OCI-LY3 (cell line): ENCODE measurements around the gene BLTP3B.

Experiments used
- H2AFZ ChIP-seq: fragments of 200-600, 300-600 bp; shearing (Covaris generic); 2 replicates; pipeline ENCODE4 v1.6.0; 2014; ENCODE audit warnings: antibody characterized with exemption, low read depth, low read length
- H3K27ac ChIP-seq: fragments of 200-600, 300-600 bp; sonication (generic); 2 replicates; pipeline ENCODE4 v1.5.1; 2014; ENCODE audit warnings: mild to moderate bottlenecking, low read length, moderate library complexity, mixed read lengths
- H3K27me3 ChIP-seq: fragments of 200-600, 300-600 bp; sonication (generic); 2 replicates; pipeline ENCODE4 v1.6.1; 2014; ENCODE audit warnings: low read depth, low read length, mixed read lengths
- H3K36me3 ChIP-seq: fragments of 200-600, 300-600 bp; sonication (generic); replicated peaks from 2 replicates; pipeline ENCODE3; 2014; ENCODE audit warnings: low read depth, low read length, mixed read lengths
- H3K4me1 ChIP-seq: fragments of 300-600, 200-600 bp; sonication (generic); 2 replicates; pipeline ENCODE4 v1.6.1; 2014; ENCODE audit warnings: low read length, mixed read lengths
- H3K4me2 ChIP-seq: fragments of 200-600, 300-600 bp; sonication (generic); 2 replicates; pipeline ENCODE4 v1.6.1; 2014; ENCODE audit warnings: low read length, mixed read lengths
- H3K4me3 ChIP-seq: fragments of 300-600, 200-600 bp; sonication (generic); 2 replicates; pipeline ENCODE4 v1.5.1; 2014; ENCODE audit warnings: antibody characterized with exemption, mild to moderate bottlenecking, low read length, moderate library complexity
- H3K79me2 ChIP-seq: fragments of 300-600, 200-600 bp; shearing (Covaris generic); 2 replicates; pipeline ENCODE4 v1.6.1; 2014; ENCODE audit warnings: mild to moderate bottlenecking, low read length, mixed read lengths
- H3K9ac ChIP-seq: fragments of 300-600, 200-600 bp; shearing (Covaris generic); 2 replicates; pipeline ENCODE4 v1.6.0; 2014; ENCODE audit warnings: mild to moderate bottlenecking, low read length, moderate library complexity
- H3K9me3 ChIP-seq: fragments of 200-600, 300-600 bp; shearing (Covaris generic); 2 replicates; pipeline ENCODE4 v1.6.1; 2014; ENCODE audit warnings: low read length, mixed read lengths; ENCODE audit not compliant: insufficient read depth
- H4K20me1 ChIP-seq: fragments of 200-600, 300-600 bp; sonication (generic); 2 replicates; pipeline ENCODE4 v1.6.1; 2016; ENCODE audit warnings: low read length, mixed read lengths; ENCODE audit not compliant: insufficient read depth
- CTCF ChIP-seq: fragments of 200-600, 300-600 bp; sonication (generic); IDR thresholded peaks from 2 replicates; pipeline ENCODE4 v1.5.1; 2014; ENCODE audit warnings: antibody characterized with exemption, low read length, low read depth
- EZH2phosphoT487 ChIP-seq: fragments of 200-600 bp; shearing (Covaris generic); IDR thresholded peaks from 2 replicates; pipeline ENCODE4 v1.6.1; 2018; ENCODE audit warnings: antibody characterized with exemption, mixed run types, low read depth

Gene BLTP3B

GRCh38 chr12:100165356-100165755, 22.7 kb upstream of the BLTP3B start:
- Histone ChIP-seq H3K9ac (no peak overlapping the region), H3K4me1 (no peaks in the 10 kb centered on the region), H3K4me2 (no peak overlapping the region), H3K27me3 (no peaks in the 10 kb centered on the region), H4K20me1 (no peaks in the 10 kb centered on the region), H3K79me2 (no peaks in the 10 kb centered on the region), H2AFZ (no peak overlapping the region), H3K27ac (no peak overlapping the region), H3K9me3 (no peaks in the 10 kb centered on the region), H3K36me3 (no peaks in the 10 kb centered on the region), H3K4me3 (no peak overlapping the region)
- TF ChIP-seq EZH2phosphoT487 (no peak), CTCF (no peak)

GRCh38 chr12:100164153-100164704, 21.6 kb upstream of the BLTP3B start:
- no peaks in the 10 kb centered on the region for H4K20me1 ChIP-seq
- H3K27ac ChIP-seq = no peak overlapping the region
- no peaks in the 10 kb centered on the region for H3K36me3 ChIP-seq
- no peak overlapping the region for H3K9ac ChIP-seq
- no peaks in the 10 kb centered on the region for H3K27me3 ChIP-seq
- H3K4me1 ChIP-seq = no peaks in the 10 kb centered on the region
- no peak overlapping the region for H2AFZ ChIP-seq
- H3K4me2 ChIP-seq = no peak overlapping the region
- H3K4me3 ChIP-seq = no peak overlapping the region
- TF ChIP-seq EZH2phosphoT487 (no peak), CTCF (no peak)
- H3K9me3 ChIP-seq = no peaks in the 10 kb centered on the region
- H3K79me2 ChIP-seq = no peaks in the 10 kb centered on the region

GRCh38 chr12:100163416-100164152, 20.9 kb upstream of the BLTP3B start:
- Histone ChIP-seq H3K79me2 (no peaks in the 10 kb centered on the region), H3K4me2 (peak overlapping the region; percentile 12; the same call in 1 of the 2 replicates), H2AFZ (no peak overlapping the region), H3K4me3 (no peak overlapping the region), H4K20me1 (no peaks in the 10 kb centered on the region), H3K4me1 (no peaks in the 10 kb centered on the region), H3K9ac (no peak overlapping the region), H3K27ac (no peak overlapping the region), H3K27me3 (no peaks in the 10 kb centered on the region), H3K36me3 (no peaks in the 10 kb centered on the region), H3K9me3 (no peaks in the 10 kb centered on the region)
- TF ChIP-seq EZH2phosphoT487 = no peak
- TF ChIP-seq CTCF = no peak

- Histone ChIP-seq H3K79me2 (no peaks in the 10 kb centered on the region), H3K4me1 (no peaks in the 10 kb centered on the region)
These were observed 16.9 kb upstream of the BLTP3B start for GRCh38 chr12:100159391-100160104.

More at GRCh38 chr12:100159391-100160104, 16.9 kb upstream of the BLTP3B start:
- no peak overlapping the region for H3K9ac ChIP-seq
- H3K36me3 ChIP-seq = no peaks in the 10 kb centered on the region
- H4K20me1 ChIP-seq = no peaks in the 10 kb centered on the region
- no peaks in the 10 kb centered on the region for H3K27me3 ChIP-seq
- no peaks in the 10 kb centered on the region for H3K9me3 ChIP-seq
- no peak for TF ChIP-seq EZH2phosphoT487
- no peak for TF ChIP-seq CTCF
- no peak overlapping the region for H3K4me3 ChIP-seq
- no peak overlapping the region for H3K27ac ChIP-seq
- no peak overlapping the region for H2AFZ ChIP-seq
- no peak overlapping the region for H3K4me2 ChIP-seq
